SK-N-MC (cell line): ENCODE measurements around the gene PLPPR3.

Source experiments
- EZH2 ChIP-seq: fragments of 200-600 bp; sonication (generic); IDR thresholded peaks from one replicate; pipeline ENCODE4 v1.6.1; 2017; ENCODE audit warnings: antibody characterized with exemption
- POLR2AphosphoS5 ChIP-seq: IDR thresholded peaks from 2 replicates; pipeline ENCODE4 v1.6.1; 2012; ENCODE audit warnings: mild to moderate bottlenecking, low read depth, low read length, borderline replicate concordance

DNA sequence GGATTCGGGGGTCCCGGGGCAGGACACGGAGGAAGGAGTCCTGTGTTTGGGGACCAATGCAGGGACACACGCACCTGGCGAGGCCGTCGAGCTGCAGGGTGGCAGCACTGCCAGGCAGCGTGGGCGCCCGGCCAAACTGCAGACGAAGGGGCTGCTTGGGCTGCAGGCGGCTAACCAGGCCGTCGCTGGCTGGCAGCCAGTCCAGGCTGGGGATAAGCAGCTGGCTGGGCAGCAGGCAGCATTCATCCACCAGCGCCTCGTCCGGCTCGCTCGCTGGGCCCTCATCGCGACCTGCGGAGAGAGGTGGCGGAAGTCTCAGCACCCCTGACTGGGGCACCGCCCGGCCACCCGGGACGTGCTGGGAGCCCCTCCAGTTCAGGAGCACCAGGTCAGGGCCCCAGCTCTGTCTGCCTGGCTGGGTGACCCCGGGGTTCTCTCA is 49.2 kb upstream of the PLPPR3 start:
- TF ChIP-seq EZH2, result no peak
- TF ChIP-seq POLR2AphosphoS5, result no peak
